Measurements from ENCODE around the gene IQCM.

- no peak for TF ChIP-seq CTCF (IDR thresholded peaks at IDR 0.05)
- TF ChIP-seq POLR2A (IDR thresholded peaks at IDR 0.05) = no peak
Observed at GRCh38 chr4:149727663-149728062, 88.0 kb downstream of the IQCM start.
